Measurements from ENCODE around the gene TMOD3.
"Not testable (repeated sequence)": the region's sequence is repeated elsewhere in the genome, so short reads cannot be mapped to it uniquely, and the experiment has no call there.

The TMOD3 gene

GRCh38 chr15:51865317-51865716 is 35.9 kb downstream of the TMOD3 start:
- no peak for DNase-seq

GRCh38 chr15:51866161-51866560 is 36.7 kb downstream of the TMOD3 start:
- DNase-seq = no peak

- no peak for DNase-seq
Observed at GRCh38 chr15:51866751-51867150, 37.3 kb downstream of the TMOD3 start.

- DNase-seq = peak; percentile 81
Observed at GRCh38 chr15:51869060-51869421, 39.6 kb downstream of the TMOD3 start.

GRCh38 chr15:51870774-51871173 is 41.3 kb downstream of the TMOD3 start:
- DNase-seq = no peak

- no peak for DNase-seq
Observed at GRCh38 chr15:51874751-51875644, 45.5 kb downstream of the TMOD3 start.

- DNase-seq = no peak
Observed at GRCh38 chr15:51876169-51876568, 46.7 kb downstream of the TMOD3 start.

- DNase-seq = peak; percentile 84
Observed at GRCh38 chr15:51878446-51879386, 49.3 kb downstream of the TMOD3 start.

- DNase-seq = no peak
Observed at GRCh38 chr15:51879555-51879954, 50.1 kb downstream of the TMOD3 start.

GRCh38 chr15:51883271-51883837 is 53.9 kb downstream of the TMOD3 start:
- DNase-seq = no peak

- no peak for DNase-seq
Observed at GRCh38 chr15:51884041-51884440, 54.6 kb downstream of the TMOD3 start.

- DNase-seq = no peak
Observed at GRCh38 chr15:51884517-51885236, 55.2 kb downstream of the TMOD3 start.

GRCh38 chr15:51885758-51886157 is 56.3 kb downstream of the TMOD3 start:
- DNase-seq = not testable (repeated sequence)

- DNase-seq = no peak
Observed at GRCh38 chr15:51887887-51888592, 58.6 kb downstream of the TMOD3 start.

GRCh38 chr15:51888593-51889195 is 59.2 kb downstream of the TMOD3 start:
- peak; percentile 47 for DNase-seq

- no peak for DNase-seq
Observed at GRCh38 chr15:51889486-51889885, 60.0 kb downstream of the TMOD3 start.

GRCh38 chr15:51904421-51904820 is 75.0 kb downstream of the TMOD3 start:
- DNase-seq = no peak

GRCh38 chr15:51904931-51905330 is 75.5 kb downstream of the TMOD3 start:
- DNase-seq = no peak

- DNase-seq = peak; percentile 26
Observed at GRCh38 chr15:51907136-51907862, 77.8 kb downstream of the TMOD3 start.

- no peak for DNase-seq
Observed at GRCh38 chr15:51908316-51908715, 78.9 kb downstream of the TMOD3 start.

- DNase-seq = no peak
Observed at GRCh38 chr15:51909584-51909983, 80.1 kb downstream of the TMOD3 start.
